KOPT-K1 (cell line): ENCODE results near the gene BRI3BP.

Experiments
- H3K27ac ChIP-seq: fragments of 200-600 bp; sonication (generic); 2 replicates; pipeline ENCODE4 v1.5.1; 2016; ENCODE audit warnings: antibody characterized with exemption, mild to moderate bottlenecking, low read depth, low read length; ENCODE audit not compliant: poor library complexity, severe bottlenecking
- H3K36me3 ChIP-seq: fragments of 200-600 bp; sonication (generic); 2 replicates; pipeline ENCODE4 v1.5.1; 2017; ENCODE audit warnings: antibody characterized with exemption, mild to moderate bottlenecking, low read length, moderate library complexity; ENCODE audit not compliant: insufficient read depth
- H3K9me3 ChIP-seq: fragments of 200-600 bp; sonication (generic); 2 replicates; pipeline ENCODE4 v1.5.1; 2017; ENCODE audit warnings: antibody characterized with exemption, low read length, mild to moderate bottlenecking; ENCODE audit not compliant: insufficient read depth, poor library complexity, severe bottlenecking

Gene BRI3BP, protein sequence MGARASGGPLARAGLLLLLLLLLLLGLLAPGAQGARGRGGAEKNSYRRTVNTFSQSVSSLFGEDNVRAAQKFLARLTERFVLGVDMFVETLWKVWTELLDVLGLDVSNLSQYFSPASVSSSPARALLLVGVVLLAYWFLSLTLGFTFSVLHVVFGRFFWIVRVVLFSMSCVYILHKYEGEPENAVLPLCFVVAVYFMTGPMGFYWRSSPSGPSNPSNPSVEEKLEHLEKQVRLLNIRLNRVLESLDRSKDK

DNA sequence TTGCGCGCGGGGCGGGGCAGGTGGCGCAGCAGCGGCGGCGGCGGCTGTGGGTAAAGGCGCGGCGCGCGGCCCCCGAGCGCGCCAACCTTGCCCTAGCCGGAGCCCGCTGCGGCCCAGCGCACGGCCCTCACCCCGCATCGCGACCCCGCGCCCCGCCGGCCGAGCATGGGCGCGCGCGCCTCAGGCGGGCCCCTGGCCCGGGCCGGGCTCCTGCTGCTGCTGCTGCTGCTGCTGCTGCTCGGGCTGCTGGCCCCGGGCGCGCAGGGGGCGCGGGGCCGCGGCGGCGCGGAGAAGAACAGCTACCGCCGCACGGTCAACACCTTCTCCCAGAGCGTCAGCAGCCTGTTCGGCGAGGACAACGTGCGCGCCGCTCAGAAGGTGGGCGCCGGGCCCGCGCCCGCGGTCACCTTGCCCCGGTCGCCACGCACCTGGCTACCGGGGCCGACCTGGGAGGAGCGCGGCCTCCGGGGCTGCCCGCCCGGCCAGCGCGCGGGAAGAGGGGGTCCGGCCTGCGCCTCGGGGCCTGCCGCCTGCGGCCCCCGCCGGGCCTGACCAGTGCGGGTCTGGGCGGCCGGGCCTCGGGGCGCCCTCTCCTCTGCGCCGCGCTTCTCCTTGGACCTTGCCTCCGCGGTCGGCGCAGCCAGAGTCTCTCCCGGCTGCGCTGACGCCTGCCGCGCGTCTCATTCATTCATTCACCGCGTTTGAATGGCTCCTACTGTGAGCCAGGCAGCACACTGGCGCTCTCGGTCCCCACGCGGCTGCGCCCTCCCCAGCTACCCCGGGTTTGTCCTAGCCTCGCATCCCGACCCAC lies at the start of gene BRI3BP:
BRI3BP (plus strand) TSS at position 20 of the 811 bp plus-strand sequence; CDS start at position 166, 146 bp downstream.
- no peaks in the 10 kb centered on the region for H3K9me3 ChIP-seq
- peak within 1 kb of the TSS; percentile 88 for H3K27ac ChIP-seq
- peaks cover 17% of the 10 kb centered on the region for H3K36me3 ChIP-seq

DNA sequence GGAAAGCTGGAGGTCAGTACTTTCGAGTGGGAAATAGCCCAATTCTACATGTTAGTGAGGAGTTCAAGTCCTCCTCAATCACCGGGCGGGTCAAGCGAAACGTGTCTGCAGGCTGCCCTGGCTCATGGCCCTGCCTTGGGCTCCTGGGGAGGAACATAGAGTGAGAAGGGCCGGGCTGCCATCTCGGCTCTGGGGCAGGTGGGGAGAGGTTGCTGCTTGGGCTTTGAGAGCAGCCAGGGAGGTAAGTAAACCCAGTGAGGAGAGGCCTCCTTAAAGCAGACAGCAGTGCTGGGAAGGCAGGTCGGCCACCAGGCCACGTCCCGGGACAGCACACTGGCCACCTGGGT lies 47.0 kb upstream of the BRI3BP start:
- Histone ChIP-seq H3K9me3 (no peaks in the 10 kb centered on the region), H3K36me3 (peaks cover 84% of the 10 kb centered on the region), H3K27ac (no peak overlapping the region)

DNA sequence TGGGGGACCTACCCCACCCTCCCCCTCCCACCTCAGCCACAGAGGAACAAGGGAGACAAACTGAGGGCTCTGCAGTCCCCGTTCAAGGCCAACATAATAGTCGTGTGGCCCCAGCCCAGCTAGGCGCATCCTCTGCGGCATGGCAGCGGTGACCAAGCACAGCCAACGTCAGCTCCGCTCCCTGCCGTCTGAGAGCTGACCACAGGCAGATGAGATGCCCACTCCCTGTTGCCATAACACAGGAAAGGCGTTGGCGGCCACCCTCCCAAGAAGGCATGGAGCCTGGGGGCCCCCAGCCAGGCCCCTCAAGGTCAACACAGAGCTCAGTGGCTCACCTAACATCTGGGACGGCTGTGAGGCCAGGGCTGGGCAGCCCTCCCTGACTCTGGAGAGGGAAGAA lies 46.4 kb upstream of the BRI3BP start:
- Histone ChIP-seq H3K36me3 (peaks cover 90% of the 10 kb centered on the region), H3K9me3 (no peaks in the 10 kb centered on the region), H3K27ac (no peak overlapping the region)

DNA sequence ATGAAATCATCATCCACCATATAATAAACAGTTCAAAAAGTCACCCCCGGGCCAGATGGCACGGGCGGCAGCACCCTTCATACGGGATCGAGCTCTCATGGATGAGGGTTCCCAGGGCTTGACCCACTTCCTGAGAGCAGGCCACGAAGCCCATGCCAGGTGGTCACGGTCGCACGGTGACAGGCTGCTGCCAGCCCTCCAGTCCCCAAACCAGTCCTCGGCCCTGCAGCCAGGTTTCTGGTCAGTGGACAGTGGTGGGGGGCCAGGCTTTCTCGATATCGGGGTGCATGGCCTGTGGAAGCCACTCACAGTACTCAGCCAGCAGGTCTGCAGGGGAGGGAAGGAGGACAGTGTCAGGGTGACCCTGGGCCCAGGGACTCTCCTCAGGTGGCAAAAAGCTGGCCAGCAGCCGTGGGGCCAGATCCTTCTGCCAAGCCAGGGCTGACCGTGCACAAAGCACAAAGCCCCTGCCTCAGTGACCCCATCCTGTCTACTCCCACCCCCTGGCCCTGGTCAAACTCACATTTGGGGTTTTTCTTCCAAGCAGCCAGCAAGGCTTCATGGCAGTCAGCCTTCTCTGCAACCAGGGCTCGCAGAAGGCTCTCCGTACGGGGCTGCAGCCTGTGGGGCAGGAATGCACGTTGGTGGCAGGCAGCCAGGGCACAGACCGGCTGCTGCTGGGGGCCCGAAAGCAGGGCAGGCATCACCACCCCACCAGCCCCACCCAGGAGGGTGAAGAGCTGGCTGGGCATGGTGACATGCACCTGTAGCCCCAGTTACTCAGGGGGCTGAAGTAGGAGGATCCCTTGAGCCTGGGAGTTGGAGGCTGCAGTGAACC lies 45.7 kb upstream of the BRI3BP start:
- Histone ChIP-seq H3K36me3 (peaks cover 93% of the 10 kb centered on the region), H3K27ac (no peak overlapping the region), H3K9me3 (no peaks in the 10 kb centered on the region)

DNA sequence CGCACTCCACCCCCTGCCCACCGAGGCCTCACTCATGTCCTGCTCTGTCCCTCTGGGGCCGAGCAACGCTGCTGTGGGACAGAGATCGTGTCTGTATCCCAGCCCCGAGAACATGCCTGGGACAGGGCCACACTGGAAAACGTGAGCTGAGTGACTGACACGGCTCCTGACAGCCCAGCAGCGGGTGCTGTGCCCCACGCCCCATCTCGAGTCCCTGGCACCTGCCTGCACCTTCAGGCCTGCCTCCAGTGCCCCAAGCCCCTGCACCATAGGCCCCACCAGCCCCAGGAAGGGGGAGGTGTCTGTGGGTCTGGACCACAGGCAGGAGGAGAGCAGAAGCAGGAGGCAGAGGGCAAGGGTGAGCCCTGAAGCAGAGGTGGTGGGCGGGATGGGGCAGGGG lies 44.4 kb upstream of the BRI3BP start:
- no peaks in the 10 kb centered on the region for H3K9me3 ChIP-seq
- H3K36me3 ChIP-seq: peaks cover 98% of the 10 kb centered on the region
- H3K27ac ChIP-seq: no peak overlapping the region

DNA sequence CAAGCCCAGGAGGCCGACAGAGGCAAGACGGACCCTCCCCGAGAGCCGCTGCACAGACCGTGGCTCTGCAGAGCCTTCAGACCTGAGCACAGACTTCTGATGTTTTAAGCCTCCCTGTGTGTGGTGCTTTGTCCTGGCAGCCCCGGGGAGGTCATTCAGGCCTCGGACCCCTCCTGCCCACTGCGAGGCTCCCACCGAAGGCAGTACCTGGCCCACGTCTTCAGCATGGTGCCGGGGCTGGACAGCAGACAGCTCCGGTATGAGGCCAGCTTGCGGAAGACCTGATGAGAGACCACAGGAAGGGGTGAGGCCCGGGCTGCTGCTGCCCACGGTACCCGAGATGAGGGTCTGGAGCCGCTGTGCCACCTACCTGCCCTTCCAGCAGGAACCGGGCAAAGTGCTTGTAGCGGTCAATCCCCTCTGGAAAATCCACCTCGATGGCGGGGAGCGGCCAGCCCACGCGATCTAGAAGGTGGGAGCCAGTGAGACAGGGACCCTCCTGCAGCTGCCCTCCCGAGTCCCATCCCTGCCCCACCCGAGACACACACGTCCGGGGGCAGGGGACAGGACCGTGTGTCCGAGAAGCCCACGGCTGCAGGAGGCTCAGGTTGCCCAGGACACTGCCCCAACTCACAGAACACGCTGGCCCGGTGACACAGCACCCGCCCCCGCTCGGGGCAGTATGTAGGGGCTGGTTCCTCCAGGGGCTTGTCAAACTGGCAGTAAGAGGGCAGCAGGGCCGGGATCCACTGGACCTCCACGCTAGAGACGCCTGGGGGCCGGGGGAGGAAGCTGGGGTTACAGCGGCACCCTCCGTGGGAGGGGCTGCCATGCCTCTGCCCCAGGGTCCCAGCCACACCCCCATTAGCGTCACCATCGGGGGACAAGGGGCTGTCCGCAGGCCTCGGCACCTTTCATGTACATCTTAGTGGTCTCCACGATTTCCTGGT lies 43.4 kb upstream of the BRI3BP start:
- Histone ChIP-seq H3K36me3 (peaks cover 98% of the 10 kb centered on the region), H3K27ac (no peak overlapping the region), H3K9me3 (no peaks in the 10 kb centered on the region)

DNA sequence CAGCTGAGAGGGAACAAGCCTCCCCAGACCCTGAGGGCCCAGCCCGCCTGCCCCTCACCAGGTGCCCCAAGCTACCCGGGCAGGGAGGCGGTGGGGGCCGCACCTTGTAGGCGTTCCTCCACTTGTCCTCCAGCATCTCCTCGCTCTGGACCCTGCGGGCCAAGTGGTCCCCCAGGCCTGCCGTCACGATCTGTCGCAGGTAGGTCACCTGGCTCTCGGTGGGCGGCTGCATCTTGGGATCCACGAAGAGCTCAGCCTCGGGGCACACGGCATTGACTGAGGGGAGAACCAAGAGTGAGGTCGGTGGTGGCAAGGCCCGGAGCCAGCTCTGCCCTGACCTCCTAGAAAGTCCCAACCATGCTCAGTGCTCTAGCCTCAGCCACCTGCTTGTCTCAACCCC lies 41.1 kb upstream of the BRI3BP start:
- H3K36me3 ChIP-seq: peaks cover 98% of the 10 kb centered on the region
- no peaks in the 10 kb centered on the region for H3K9me3 ChIP-seq
- H3K27ac ChIP-seq: no peak overlapping the region

DNA sequence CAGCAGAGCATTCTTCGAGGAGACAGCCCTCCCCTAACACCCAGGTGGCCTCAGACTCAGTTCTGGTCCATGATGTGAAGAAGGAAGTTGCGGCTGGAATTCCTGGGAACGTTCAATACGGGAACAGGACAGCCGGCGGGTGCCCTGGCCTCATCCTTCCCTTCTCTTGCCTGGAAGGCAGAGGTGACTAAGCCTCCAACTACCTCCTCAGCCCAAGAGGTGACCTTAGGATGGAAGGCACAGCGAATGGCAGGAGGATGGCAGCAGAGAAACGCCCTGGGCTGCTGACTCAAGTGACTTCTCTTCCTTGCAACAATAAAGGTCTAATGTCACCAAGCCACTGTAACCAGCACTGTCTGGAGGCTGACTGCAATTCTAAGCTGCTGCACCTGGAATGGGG lies 40.6 kb upstream of the BRI3BP start:
- no peaks in the 10 kb centered on the region for H3K9me3 ChIP-seq
- H3K27ac ChIP-seq: no peak overlapping the region
- peaks cover 98% of the 10 kb centered on the region for H3K36me3 ChIP-seq

DNA sequence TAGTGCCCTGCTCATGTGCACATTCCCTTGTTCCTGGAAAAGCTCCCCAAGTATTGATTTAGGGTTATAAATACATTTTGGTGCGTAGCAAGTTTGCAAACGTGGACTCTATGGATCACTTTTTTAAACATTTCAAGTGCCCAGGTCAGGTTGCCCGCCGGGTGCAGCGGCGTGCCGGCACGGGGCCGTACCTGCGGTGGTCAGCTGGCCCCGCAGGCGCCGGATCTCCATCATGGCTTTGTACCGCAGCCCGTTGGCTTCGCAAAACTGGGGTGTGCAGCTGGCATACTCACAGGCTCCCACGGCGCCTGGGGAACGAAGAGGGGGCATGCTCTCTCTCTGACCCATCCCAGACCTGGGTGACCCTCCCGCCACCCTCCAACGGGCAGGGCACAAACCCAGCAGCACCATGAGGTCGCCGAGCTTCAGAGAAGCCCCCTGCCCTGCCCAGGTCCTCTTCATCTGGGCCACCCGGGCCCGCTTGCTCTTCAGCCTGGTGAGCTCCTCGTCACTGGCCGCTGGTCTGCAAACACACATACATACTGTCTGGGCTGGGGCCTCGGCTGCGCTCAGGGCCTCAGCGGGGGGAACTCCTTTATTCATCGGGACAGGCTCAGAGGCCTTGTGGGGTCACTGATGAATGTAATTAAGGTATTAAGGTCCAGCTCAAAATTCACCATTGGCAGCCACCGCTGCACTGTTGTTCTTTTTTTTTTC lies 39.6 kb upstream of the BRI3BP start:
- Histone ChIP-seq H3K36me3 (peaks cover 99% of the 10 kb centered on the region), H3K27ac (no peak overlapping the region), H3K9me3 (no peaks in the 10 kb centered on the region)

DNA sequence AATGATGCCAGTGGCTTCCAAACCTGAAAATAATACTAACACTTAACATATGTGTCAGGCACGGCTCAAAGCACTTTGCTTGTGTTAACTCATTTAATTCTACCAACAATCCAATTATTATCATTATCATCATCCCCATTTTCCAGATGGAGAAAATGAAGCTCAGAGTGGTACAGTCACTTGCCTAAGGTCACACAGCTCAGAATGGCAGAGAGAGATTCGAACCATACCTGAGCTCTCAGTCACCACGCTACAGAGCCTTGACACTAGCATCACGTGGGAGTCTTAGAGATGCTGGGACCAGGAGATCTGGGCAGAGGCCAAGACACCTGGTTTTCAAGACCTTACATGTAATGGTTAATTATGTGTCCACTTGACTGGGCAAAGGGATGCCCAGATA lies 38.7 kb upstream of the BRI3BP start:
- H3K27ac ChIP-seq: no peak overlapping the region
- H3K36me3 ChIP-seq: peaks cover 96% of the 10 kb centered on the region
- H3K9me3 ChIP-seq: no peaks in the 10 kb centered on the region

DNA sequence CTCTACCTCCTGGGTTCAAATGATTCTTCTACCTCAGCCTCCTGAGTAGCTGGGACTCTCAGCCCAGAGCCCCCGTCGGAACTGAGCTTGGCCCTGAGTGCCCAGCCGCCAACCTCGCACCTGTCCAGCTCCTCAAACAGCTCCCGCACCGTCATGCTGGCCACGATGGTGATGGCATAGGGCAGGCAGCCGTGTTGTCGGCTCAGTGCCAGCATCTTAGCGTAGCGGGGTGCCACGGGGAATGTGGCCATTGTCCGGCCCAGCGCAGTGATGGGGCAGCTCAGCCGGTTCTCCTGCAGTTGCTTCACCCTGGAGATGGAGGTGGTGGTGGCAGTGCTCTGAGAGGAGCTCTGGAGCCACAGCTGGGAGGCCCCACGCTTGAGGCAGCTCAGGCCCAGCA lies 36.9 kb upstream of the BRI3BP start:
- H3K27ac ChIP-seq: no peak overlapping the region
- H3K36me3 ChIP-seq: peaks cover 96% of the 10 kb centered on the region
- H3K9me3 ChIP-seq: no peaks in the 10 kb centered on the region

DNA sequence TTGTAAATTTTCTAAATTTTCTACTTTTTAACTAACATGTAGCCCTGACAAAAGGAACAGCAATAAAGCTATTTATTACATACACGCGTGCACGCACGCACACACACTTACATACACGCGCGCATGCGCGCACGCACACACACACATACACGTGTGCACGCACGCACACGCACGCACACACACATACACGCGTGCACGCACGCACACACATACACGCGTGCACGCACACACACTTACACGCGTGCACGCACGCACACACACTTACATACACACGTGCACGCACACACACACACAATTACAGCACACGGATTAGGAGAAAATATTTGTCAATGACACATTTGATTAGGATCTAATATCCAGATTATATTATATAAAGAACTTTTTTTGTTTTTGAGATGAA lies 32.4 kb upstream of the BRI3BP start:
- Histone ChIP-seq H3K27ac (no peak overlapping the region), H3K9me3 (no peaks in the 10 kb centered on the region), H3K36me3 (peaks cover 96% of the 10 kb centered on the region)

DNA sequence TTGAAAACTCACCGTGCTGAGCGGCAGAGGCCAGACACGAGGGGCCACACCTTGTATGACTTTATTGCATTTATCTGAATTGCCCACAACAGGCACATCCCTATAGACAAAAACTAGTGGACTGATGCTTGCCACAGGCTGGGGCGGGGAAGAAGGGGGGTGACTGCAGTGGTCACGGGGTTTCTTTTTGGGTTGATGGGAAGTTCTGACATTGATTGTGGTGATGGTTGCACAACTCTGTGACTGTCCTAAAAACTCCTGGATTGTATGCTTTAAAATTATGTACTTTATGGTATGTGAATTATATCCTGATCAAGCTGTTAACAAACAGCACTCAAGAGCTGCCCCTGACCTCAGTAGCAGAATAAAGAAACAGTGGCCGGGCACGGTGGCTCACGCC lies 30.2 kb upstream of the BRI3BP start:
- Histone ChIP-seq H3K9me3 (no peaks in the 10 kb centered on the region), H3K36me3 (peaks cover 96% of the 10 kb centered on the region), H3K27ac (no peak overlapping the region)

DNA sequence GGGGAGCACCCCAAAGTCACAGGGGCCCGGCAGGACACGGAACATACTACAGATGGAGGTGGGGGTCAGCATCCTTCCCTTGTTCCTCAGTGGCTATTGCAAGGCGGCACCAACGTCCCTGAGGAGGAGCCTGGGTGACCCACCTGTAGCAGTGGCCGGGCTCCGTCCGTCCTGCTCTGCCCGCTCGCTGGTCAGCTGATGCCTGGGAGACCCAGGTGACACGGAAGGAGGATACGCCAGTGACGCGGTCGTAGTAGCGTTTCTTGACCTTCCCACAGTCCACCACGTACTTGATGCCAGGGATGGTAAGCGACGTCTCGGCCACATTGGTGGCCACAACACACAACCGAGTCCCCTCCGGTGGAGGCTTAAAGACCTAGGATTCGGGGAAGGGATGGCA lies 29.2 kb upstream of the BRI3BP start:
- H3K36me3 ChIP-seq: peaks cover 99% of the 10 kb centered on the region
- no peak overlapping the region for H3K27ac ChIP-seq
- H3K9me3 ChIP-seq: no peaks in the 10 kb centered on the region
